Lower leg skin (tissue), 4 donors: Measurements from ENCODE around the gene HS2ST1. TPM values are rescaled to one million over a fixed set of nuclear protein-coding genes. Genes with fewer than 3 reads are reported as not detected.

Source experiments
- DNase-seq, 2 donors: peaks; one replicate each; pipeline ENCODE4 v3.0.0-alpha.2; 2019; ENCODE audit warnings: low spot score in 2 of 2
- H3K4me3 ChIP-seq: fragments of 200-600 bp; sonication (generic); 2 replicates; pipeline ENCODE4 v1.5.1; 2017; ENCODE audit warnings: mild to moderate bottlenecking, low read depth; ENCODE audit not compliant: poor library complexity, severe bottlenecking
- POLR2A ChIP-seq, 2 donors: fragments of 450-650 bp; IDR thresholded peaks; one replicate each; pipeline ENCODE4 v1.6.1; 2016 to 2017; ENCODE audit warnings: antibody characterized with exemption in 2 of 2, mild to moderate bottlenecking in 1 of 2, moderate library complexity in 1 of 2
- WGBS, 2 donors: methylation state at CpG; one replicate each; pipeline ENCODE4 v1.1.5; 2018; 5-methylcytosine and 5-hydroxymethylcytosine counted together
- intact Hi-C: fragments of 100-400 bp; cut with DNase I; formaldehyde crosslinking; loops from one replicate; pipeline ENCODE4 v1.15.0; 2023; ENCODE audit warnings: low total_unique reads
- total RNA-seq, 4 donors: library from RNA; depleted of rRNA; stranded (reverse); fragments of >200 nt; gene quantifications; one replicate each; pipeline ENCODE4 v1.1.0, GENCODE V29; 2016
- TF ChIP-seq, protein P1 (sequence below), 3 donors: fragments of 450-650 bp; IDR thresholded peaks; one replicate each; pipeline ENCODE4 v1.5.1; 2016; ENCODE audit warnings: antibody characterized with exemption in 3 of 3, mild to moderate bottlenecking in 3 of 3, moderate library complexity in 2 of 3

HS2ST1 gene
- total RNA-seq, 4 donors from 2014 or later: 9.0 to 11.8 (median 10.7) TPM

DNA sequence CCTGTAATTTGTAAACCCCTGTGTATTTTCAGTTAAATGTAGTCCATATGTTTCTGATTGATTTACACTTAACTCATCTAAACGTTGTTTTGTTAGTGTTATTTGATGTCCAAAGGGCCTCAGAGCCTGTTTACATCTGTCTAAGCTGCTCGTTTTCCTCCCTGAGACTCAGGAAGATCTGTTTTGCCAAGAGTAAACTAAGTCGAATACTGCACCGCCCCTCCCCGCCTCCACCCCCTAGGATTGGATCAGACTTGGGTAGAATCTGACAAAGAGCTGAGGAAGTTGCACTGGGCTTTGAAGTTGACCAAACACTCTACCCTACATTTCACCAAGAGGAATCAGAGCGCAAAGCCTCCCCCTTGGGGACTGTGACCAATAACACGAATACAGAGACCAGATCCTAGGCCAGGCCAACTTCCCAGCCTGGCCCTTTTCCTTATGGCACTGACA lies 207.3 kb downstream of the HS2ST1 start:
- WGBS, 2 donors: 52 to 62% methylated on average over 7 of the region's 7 CpGs
- no peak for TF ChIP-seq POLR2A (IDR thresholded peaks at IDR 0.05)
- TF ChIP-seq, protein P1, sequence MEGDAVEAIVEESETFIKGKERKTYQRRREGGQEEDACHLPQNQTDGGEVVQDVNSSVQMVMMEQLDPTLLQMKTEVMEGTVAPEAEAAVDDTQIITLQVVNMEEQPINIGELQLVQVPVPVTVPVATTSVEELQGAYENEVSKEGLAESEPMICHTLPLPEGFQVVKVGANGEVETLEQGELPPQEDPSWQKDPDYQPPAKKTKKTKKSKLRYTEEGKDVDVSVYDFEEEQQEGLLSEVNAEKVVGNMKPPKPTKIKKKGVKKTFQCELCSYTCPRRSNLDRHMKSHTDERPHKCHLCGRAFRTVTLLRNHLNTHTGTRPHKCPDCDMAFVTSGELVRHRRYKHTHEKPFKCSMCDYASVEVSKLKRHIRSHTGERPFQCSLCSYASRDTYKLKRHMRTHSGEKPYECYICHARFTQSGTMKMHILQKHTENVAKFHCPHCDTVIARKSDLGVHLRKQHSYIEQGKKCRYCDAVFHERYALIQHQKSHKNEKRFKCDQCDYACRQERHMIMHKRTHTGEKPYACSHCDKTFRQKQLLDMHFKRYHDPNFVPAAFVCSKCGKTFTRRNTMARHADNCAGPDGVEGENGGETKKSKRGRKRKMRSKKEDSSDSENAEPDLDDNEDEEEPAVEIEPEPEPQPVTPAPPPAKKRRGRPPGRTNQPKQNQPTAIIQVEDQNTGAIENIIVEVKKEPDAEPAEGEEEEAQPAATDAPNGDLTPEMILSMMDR (IDR thresholded peaks at IDR 0.05): no peak

DNA sequence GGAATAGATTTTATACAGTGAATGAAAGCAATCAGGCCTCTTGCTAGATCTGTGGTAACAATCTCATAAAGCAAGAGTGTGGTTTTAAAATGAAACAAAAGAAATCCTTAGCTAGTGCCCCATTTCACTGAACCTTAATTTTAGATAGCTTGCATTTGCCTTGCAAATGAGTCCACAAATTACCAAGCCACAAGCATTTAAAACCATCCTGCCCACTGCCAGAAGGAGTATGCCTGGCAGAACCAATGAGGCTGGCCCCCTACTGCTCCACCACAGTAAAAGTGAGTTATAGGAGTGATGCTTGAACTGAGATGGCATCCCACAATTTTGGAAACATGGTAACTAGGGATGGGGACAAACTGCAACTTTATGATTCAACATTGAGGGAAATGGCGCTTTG lies 207.8 kb downstream of the HS2ST1 start:
- intact Hi-C loops: no loop called here
- H3K4me3 ChIP-seq: no peak overlapping the region
- DNase-seq: no peak
- TF ChIP-seq, protein P1 (IDR thresholded peaks at IDR 0.05): no peak
- no peak for TF ChIP-seq POLR2A (IDR thresholded peaks at IDR 0.05)
- WGBS, 2 donors: 93 to 100% methylated on average over 1 of the region's 1 CpG

More for the DNA sequence above, 207.3 kb downstream of the HS2ST1 start:
- no peak overlapping the region for H3K4me3 ChIP-seq
- intact Hi-C loops: no loop called here
- DNase-seq: no peak

DNA sequence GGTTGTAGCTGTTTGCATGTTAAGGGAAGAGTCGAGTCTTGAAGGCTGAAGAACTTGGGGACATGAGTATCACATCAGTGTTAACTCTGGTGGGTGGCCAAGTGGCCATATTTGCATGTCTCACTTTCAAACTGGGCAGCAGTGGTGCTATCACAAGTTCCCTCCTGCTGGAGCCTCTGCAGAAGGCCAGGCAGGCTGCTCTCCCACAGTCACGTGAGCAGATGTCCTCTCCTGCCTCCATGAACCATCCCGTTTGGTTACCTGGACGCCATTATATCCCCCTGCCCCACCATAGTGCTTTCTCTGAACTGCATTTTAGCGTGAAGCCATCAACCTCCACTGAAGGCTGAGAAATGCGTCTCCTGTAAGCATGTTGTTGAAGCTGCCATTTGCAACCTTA lies 209.2 kb downstream of the HS2ST1 start:
- WGBS, 2 donors: 91 to 94% methylated on average over 6 of the region's 6 CpGs
- H3K4me3 ChIP-seq: no peak overlapping the region
- DNase-seq: no peak
- intact Hi-C loops: no loop called here
- no peak for TF ChIP-seq POLR2A (IDR thresholded peaks at IDR 0.05)
- TF ChIP-seq, protein P1 (IDR thresholded peaks at IDR 0.05): no peak

GRCh38 chr1:87126886-87127505 lies 212.6 kb downstream of the HS2ST1 start:
- WGBS, 2 donors: 81 to 85% methylated on average over 6 of the region's 6 CpGs
- TF ChIP-seq, protein P1 (IDR thresholded peaks at IDR 0.05): no peak
- no peak for TF ChIP-seq POLR2A (IDR thresholded peaks at IDR 0.05)
- intact Hi-C loops: no loop called here
- no peak overlapping the region for H3K4me3 ChIP-seq
- no peak for DNase-seq

DNA sequence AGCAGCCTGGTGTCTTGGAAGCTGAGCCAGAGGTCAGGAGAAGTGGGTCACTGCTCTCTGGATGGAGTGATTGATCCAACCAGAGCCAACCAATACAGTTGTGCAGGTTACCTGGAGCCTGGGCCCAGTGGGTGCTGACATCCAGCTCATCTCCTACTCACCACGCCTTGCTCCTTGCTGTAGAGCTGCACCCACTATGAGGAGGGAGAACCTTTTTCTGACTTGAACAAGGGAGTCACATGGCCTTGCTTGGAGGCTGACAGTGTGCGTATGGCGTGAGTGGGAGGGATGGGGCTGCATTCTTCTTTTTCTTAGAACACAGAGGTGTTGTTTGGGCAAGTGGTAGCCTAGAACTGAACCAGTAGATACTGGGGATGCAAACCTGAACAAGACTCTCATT lies 213.1 kb downstream of the HS2ST1 start:
- intact Hi-C loops: no loop called here
- 82 to 83% methylated on average over 3 of the region's 3 CpGs for WGBS, 2 donors
- no peak for DNase-seq
- H3K4me3 ChIP-seq: no peak overlapping the region
- no peak for TF ChIP-seq POLR2A (IDR thresholded peaks at IDR 0.05)
- TF ChIP-seq, protein P1 (IDR thresholded peaks at IDR 0.05): no peak

GRCh38 chr1:87129038-87129437 lies 214.6 kb downstream of the HS2ST1 start:
- H3K4me3 ChIP-seq: no peak overlapping the region
- intact Hi-C loops: no loop called here

More at GRCh38 chr1:87129038-87129437, 214.6 kb downstream of the HS2ST1 start:
- no peak for DNase-seq
- 69 to 87% methylated on average over 1 of the region's 1 CpG for WGBS, 2 donors
- TF ChIP-seq, protein P1 (IDR thresholded peaks at IDR 0.05): no peak
- no peak for TF ChIP-seq POLR2A (IDR thresholded peaks at IDR 0.05)
